Measurements from ENCODE around the gene SMIM7.

GRCh38 chr19:16637535-16637934, 22.4 kb downstream of the SMIM7 start:
- no peak for TF ChIP-seq CTCF (IDR thresholded peaks at IDR 0.05; ENCODE audit: low read depth, low read length, poor library complexity, severe bottlenecking)
- TF ChIP-seq EZH2phosphoT487 (IDR thresholded peaks at IDR 0.05; ENCODE audit: borderline replicate concordance, low read length) = no peak
